GM13976 (cell line): ENCODE results near the gene DCTN3.

Experiments
- DNase-seq: peaks from one replicate; pipeline ENCODE4 v3.0.0; 2012; ENCODE audit warnings: low spot score
- CTCF ChIP-seq: IDR thresholded peaks from 2 replicates; pipeline ENCODE4 v1.5.1; 2012; ENCODE audit warnings: borderline replicate concordance, mild to moderate bottlenecking; ENCODE audit not compliant: insufficient read depth; ENCODE audit errors: extremely low read depth, missing control alignments, control extremely low read depth
- in situ Hi-C: fragments of 300-500 bp; cut with MboI; formaldehyde crosslinking; loops from one replicate; pipeline ENCODE4 v1.12.0; 2022; ENCODE audit warnings: low sequenced_read_pairs, mixed read lengths, inconsistent platforms; ENCODE audit not compliant: unreplicated experiment

DCTN3 gene

GRCh38 chr9:34624475-34625185 is 4.3 kb upstream of the DCTN3 start:
- in situ Hi-C loops, result no loop called here
- no peak for DNase-seq
- no peak for TF ChIP-seq CTCF

- no peak for TF ChIP-seq CTCF
- in situ Hi-C loops, result no loop called here
- no peak for DNase-seq
These were observed 3.3 kb upstream of the DCTN3 start for GRCh38 chr9:34623374-34624235.

GRCh38 chr9:34615132-34615531 is 5.2 kb downstream of the DCTN3 start:
- DNase-seq, result no peak
- no peak for TF ChIP-seq CTCF
- in situ Hi-C loops, result no loop called here

GRCh38 chr9:34612788-34613390 is 7.4 kb downstream of the DCTN3 start:
- in situ Hi-C loops, result no loop called here
- DNase-seq, result peak; percentile 80
- TF ChIP-seq CTCF, result peak; percentile 81

- in situ Hi-C loops, result no loop called here
- TF ChIP-seq CTCF, result no peak
- DNase-seq, result peak; percentile 97
These were observed 8.2 kb downstream of the DCTN3 start, which contains the start of gene RPP25L for GRCh38 chr9:34611811-34612787. RPP25L (minus strand) TSS chr9:34612097; CDS start chr9:34611296, 801 bp downstream.
